OCI-LY1 (cell line): ENCODE measurements around the gene ZNF471.

Source experiments
- EZH2 ChIP-seq: fragments of 200-600 bp; sonication (generic), shearing (Covaris generic); IDR thresholded peaks from 2 replicates; pipeline ENCODE4 v1.8.0; 2017; ENCODE audit warnings: borderline replicate concordance, mixed run types, mild to moderate bottlenecking, antibody characterized with exemption, low read length, moderate library complexity, mixed read lengths
- TF ChIP-seq, protein P1 (sequence below): fragments of 200-600 bp; sonication (generic), shearing (Covaris generic); IDR thresholded peaks from 2 replicates; pipeline ENCODE4 v1.5.1; 2017; ENCODE audit warnings: mild to moderate bottlenecking, antibody characterized with exemption, low read length, moderate library complexity, mixed read lengths

DNA sequence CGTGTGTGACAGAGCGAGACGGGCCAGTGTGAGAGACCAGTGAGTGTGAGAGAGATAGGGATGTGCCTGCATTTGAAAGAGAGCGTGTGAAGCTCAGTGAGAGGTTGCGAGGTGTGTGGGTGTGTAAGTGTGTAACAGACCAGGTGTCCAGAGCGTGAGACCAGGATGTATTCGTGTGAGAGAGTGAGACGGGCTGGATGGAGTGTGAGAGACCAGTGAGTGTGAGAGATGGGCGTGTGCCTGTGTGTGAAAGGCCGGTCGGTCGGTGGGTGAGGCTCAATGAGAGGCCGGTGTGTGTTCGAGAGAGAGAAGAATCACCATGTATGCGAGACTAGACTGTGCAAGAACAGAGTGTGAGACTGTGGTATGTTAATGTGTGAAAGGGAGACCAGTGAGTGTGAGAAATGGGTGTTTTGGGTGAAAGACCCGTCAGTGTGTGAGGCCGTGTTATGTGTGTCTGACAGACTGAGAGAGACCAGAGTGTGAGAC lies 679 bp downstream of the ZNF471 start:
- TF ChIP-seq, protein P1, sequence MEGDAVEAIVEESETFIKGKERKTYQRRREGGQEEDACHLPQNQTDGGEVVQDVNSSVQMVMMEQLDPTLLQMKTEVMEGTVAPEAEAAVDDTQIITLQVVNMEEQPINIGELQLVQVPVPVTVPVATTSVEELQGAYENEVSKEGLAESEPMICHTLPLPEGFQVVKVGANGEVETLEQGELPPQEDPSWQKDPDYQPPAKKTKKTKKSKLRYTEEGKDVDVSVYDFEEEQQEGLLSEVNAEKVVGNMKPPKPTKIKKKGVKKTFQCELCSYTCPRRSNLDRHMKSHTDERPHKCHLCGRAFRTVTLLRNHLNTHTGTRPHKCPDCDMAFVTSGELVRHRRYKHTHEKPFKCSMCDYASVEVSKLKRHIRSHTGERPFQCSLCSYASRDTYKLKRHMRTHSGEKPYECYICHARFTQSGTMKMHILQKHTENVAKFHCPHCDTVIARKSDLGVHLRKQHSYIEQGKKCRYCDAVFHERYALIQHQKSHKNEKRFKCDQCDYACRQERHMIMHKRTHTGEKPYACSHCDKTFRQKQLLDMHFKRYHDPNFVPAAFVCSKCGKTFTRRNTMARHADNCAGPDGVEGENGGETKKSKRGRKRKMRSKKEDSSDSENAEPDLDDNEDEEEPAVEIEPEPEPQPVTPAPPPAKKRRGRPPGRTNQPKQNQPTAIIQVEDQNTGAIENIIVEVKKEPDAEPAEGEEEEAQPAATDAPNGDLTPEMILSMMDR, result no peak
- TF ChIP-seq EZH2, result no peak
